Vagina (tissue), 2 donors: ENCODE results near the gene C22orf23.

Experiments
- CTCF ChIP-seq, 3 experiments: fragments of 450-650 bp in 2 of 3; fragments of 200-600 bp in 1 of 3; sonication (generic) in 1 of 3; IDR thresholded peaks; one replicate each; pipeline ENCODE4 v1.5.1; 2017 to 2019; ENCODE audit warnings: antibody characterized with exemption in 3 of 3, mild to moderate bottlenecking in 2 of 3, moderate library complexity in 2 of 3
- POLR2A ChIP-seq, 2 donors: fragments of 450-650 bp; IDR thresholded peaks; one replicate each; pipeline ENCODE4 v1.6.1; 2017; ENCODE audit warnings: antibody characterized with exemption in 2 of 2, mild to moderate bottlenecking in 2 of 2, moderate library complexity in 2 of 2
- POLR2AphosphoS5 ChIP-seq, 2 donors: sonication (generic); formaldehyde crosslinking; IDR thresholded peaks; one replicate each; pipeline ENCODE4 v1.9.0; 2017; ENCODE audit warnings: antibody characterized with exemption in 2 of 2, mild to moderate bottlenecking in 2 of 2, low read depth in 1 of 2; ENCODE audit not compliant: insufficient read depth in 1 of 2

- TF ChIP-seq CTCF (IDR thresholded peaks at IDR 0.05) (no peak), POLR2A (IDR thresholded peaks at IDR 0.05) (no peak), POLR2AphosphoS5 (IDR thresholded peaks at IDR 0.05; ENCODE audit: insufficient read depth in 1 of 2, low read depth in 1 of 2) (no peak)
Observed at GRCh38 chr22:37990301-37990700, 36.9 kb upstream of the C22orf23 start.
